Stomach (tissue), 4 donors: ENCODE data around the gene SPRYD3.

Experiments used
- CTCF ChIP-seq, 7 experiments: fragments of 450-650 bp in 4 of 7; fragments of 200-600 bp in 3 of 7; sonication (generic) in 3 of 7; IDR thresholded peaks; one replicate each; pipeline ENCODE4 v1.5.1; 2016 to 2019; ENCODE audit warnings: antibody characterized with exemption in 7 of 7, control low read depth in 2 of 7, mild to moderate bottlenecking in 1 of 7
- POLR2A ChIP-seq, 4 donors: fragments of 450-650 bp; IDR thresholded peaks; one replicate each; pipeline ENCODE4 v1.6.1; 2016; ENCODE audit warnings: antibody characterized with exemption in 4 of 4, control low read depth in 2 of 4, mild to moderate bottlenecking in 1 of 4, moderate library complexity in 1 of 4
- POLR2AphosphoS5 ChIP-seq, 3 donors: sonication (generic); formaldehyde crosslinking; IDR thresholded peaks; one replicate each; pipeline ENCODE4 v1.6.1; 2016; ENCODE audit warnings: antibody characterized with exemption in 3 of 3

DNA sequence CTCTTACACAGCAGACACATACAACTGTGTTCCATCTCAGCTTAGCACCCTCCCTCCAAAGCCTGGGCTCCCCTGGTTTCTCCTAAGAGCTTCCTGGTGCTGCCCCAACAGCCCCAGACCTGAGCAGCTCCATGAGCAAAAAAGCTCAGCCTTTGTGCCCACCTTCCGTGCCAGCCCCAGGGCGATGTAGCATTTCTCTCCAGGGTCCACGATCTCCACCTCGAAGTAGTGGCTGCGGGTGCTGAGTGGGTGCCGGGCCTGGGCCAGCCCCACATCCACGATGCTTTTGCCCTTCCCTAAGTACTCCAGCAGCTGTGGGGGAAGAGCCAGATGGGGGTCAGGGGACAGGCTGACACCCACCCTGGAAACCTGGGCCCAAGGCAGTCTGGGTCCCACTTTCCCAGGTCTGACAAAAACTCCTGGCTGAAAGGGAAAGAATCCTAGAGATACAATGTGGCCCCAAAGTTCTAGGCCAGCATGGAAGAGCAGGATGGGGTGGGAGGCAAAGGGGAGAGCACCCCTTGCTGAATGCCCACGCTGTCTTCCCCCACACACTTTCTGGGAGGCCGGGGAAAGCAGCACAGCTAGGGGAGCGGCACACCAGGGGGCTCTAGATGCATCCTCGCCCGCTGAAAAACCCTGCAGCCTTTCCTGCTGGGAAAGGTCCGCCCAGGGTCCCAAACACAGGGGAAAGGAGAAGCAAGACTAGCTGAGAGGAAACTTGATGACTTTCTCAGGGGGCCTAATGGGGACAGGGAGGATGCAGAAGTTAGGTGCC, 11.0 kb downstream of the SPRYD3 start:
- TF ChIP-seq CTCF (IDR thresholded peaks at IDR 0.05) = no peak
- TF ChIP-seq POLR2AphosphoS5 (IDR thresholded peaks at IDR 0.05) = no peak
- no peak for TF ChIP-seq POLR2A (IDR thresholded peaks at IDR 0.05)
